Suprapubic skin (tissue), 4 donors: ENCODE results near the gene GTF2IRD1.

ENCODE experiments used
- EP300 ChIP-seq: sonication (generic); formaldehyde crosslinking; IDR thresholded peaks from one replicate; pipeline ENCODE4 v1.6.1; 2017; ENCODE audit warnings: antibody characterized with exemption
- POLR2A ChIP-seq, 2 donors: fragments of 450-650 bp; IDR thresholded peaks; one replicate each; pipeline ENCODE4 v1.6.1; 2017; ENCODE audit warnings: antibody characterized with exemption in 2 of 2, mild to moderate bottlenecking in 2 of 2, moderate library complexity in 2 of 2
- POLR2AphosphoS5 ChIP-seq, 3 donors: sonication (generic); formaldehyde crosslinking; IDR thresholded peaks; one replicate each; pipeline ENCODE4 v1.6.1; 2017; ENCODE audit warnings: antibody characterized with exemption in 3 of 3
- TF ChIP-seq, protein P1 (sequence below), 2 donors: fragments of 200-600 bp in 1 of 2; fragments of 450-650 bp in 1 of 2; sonication (generic) in 1 of 2; IDR thresholded peaks; one replicate each; pipeline ENCODE4 v1.5.1; 2016 to 2019; ENCODE audit warnings: antibody characterized with exemption in 2 of 2, mild to moderate bottlenecking in 1 of 2, moderate library complexity in 1 of 2

DNA sequence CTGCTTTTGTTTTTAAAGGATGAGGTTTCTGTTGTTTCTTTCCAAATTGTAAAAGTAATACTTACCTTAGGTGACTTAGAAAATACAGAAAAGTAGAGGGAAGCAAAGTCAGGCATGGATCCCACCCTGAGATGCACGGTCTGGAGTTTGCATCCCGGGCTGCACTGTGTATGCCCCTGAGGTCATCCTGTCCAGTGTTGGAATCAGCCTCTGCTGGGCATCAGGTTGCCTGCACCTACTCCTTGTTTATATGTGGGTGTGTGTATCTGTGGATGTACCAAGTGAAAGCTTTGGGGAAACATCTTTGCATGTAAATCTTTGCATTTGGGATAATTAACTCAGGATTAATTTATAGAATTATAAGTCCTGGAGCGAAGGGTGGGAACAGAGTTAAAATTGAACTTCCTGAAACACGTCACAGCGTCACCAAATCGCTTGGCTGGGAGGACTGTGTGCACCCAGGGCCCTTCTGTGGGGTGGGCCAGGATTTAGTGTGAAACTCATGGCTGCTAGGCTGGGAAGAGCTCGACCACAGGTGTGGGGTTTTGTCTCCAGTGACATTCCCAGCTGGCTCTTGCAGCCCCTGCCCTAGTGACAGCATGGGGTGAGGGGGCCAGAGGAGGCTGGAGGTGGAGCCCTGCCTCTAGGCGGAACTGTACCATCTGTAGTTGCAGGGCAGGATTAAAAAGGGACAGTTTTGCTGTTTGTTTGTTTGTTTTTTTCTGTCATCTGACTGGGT lies 27.9 kb downstream of the GTF2IRD1 start:
- TF ChIP-seq POLR2AphosphoS5 (IDR thresholded peaks at IDR 0.05) (no peak), EP300 (no peak), POLR2A (IDR thresholded peaks at IDR 0.05) (no peak)
- TF ChIP-seq, protein P1, sequence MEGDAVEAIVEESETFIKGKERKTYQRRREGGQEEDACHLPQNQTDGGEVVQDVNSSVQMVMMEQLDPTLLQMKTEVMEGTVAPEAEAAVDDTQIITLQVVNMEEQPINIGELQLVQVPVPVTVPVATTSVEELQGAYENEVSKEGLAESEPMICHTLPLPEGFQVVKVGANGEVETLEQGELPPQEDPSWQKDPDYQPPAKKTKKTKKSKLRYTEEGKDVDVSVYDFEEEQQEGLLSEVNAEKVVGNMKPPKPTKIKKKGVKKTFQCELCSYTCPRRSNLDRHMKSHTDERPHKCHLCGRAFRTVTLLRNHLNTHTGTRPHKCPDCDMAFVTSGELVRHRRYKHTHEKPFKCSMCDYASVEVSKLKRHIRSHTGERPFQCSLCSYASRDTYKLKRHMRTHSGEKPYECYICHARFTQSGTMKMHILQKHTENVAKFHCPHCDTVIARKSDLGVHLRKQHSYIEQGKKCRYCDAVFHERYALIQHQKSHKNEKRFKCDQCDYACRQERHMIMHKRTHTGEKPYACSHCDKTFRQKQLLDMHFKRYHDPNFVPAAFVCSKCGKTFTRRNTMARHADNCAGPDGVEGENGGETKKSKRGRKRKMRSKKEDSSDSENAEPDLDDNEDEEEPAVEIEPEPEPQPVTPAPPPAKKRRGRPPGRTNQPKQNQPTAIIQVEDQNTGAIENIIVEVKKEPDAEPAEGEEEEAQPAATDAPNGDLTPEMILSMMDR (IDR thresholded peaks at IDR 0.05) = peak in 1 of 2 donors; percentile 11
